PC-9 (cell line): ENCODE data around the gene CAMKMT. TPM values are rescaled to one million over a fixed set of nuclear protein-coding genes. Genes with fewer than 3 reads are reported as not detected.

Experiments used
- BruUV-seq: library from RNA; stranded (reverse); fragments of 400-500 nt; replicated peaks from 2 replicates; lab custom pipeline; 2021; lab: Mats Ljungman, UMichigan
- CTCF ChIA-PET: fragments of 300-600 bp; sonication (Branson Sonifier 250); formaldehyde crosslinking; loops from one replicate; lab custom pipeline; 2022; ENCODE audit warnings: antibody characterized with exemption; lab: Charles Lee
- POLR2A ChIA-PET: fragments of 300-600 bp; sonication (Branson Sonifier 250); formaldehyde crosslinking; loops from one replicate; lab custom pipeline; 2022; ENCODE audit warnings: antibody characterized with exemption; ENCODE audit not compliant: unreplicated experiment; lab: Charles Lee
- DNase-seq, 2 experiments: peaks; one replicate each; pipeline versions ENCODE4 v3.0.0 to v3.0.0-alpha.2; 2015 to 2022; ENCODE audit warnings: mixed read lengths in 1 of 2
- H2AFZ ChIP-seq: fragments of 200-600 bp; sonication (generic); 2 replicates; pipeline ENCODE4 v1.8.1; 2017; ENCODE audit warnings: antibody characterized with exemption
- H3F3A ChIP-seq: fragments of 200-600 bp; sonication (generic); 2 replicates; pipeline ENCODE4 v1.8.1; 2017; ENCODE audit warnings: antibody characterized with exemption, mild to moderate bottlenecking, low read depth; ENCODE audit not compliant: insufficient read depth
- H3K27ac ChIP-seq: fragments of 200-600 bp; sonication (generic); 2 replicates; pipeline ENCODE4 v1.6.1; 2016; ENCODE audit warnings: mixed run types
- H3K27me3 ChIP-seq: fragments of 200-600 bp; sonication (generic); 2 replicates; pipeline ENCODE4 v1.6.1; 2016; ENCODE audit warnings: low read depth, mixed run types; ENCODE audit not compliant: insufficient read depth
- H3K36me3 ChIP-seq: fragments of 200-600 bp; sonication (generic); 2 replicates; pipeline ENCODE4 v1.6.1; 2016; ENCODE audit warnings: low read depth, mixed run types
- H3K4me1 ChIP-seq: fragments of 200-600 bp; sonication (generic); replicated peaks from 2 replicates; pipeline ENCODE4 v1.6.1; 2016; ENCODE audit warnings: mixed run types; ENCODE audit not compliant: insufficient read depth
- H3K4me2 ChIP-seq: fragments of 200-600 bp; sonication (generic); 2 replicates; pipeline ENCODE4 v1.6.1; 2017; ENCODE audit warnings: mixed run types
- H3K4me3 ChIP-seq: fragments of 200-600 bp; sonication (generic); 2 replicates; pipeline ENCODE4 v1.6.1; 2016; ENCODE audit warnings: mixed run types
- H3K79me2 ChIP-seq: fragments of 200-600 bp; sonication (generic); 2 replicates; pipeline ENCODE4 v1.6.1; 2017; ENCODE audit warnings: low read depth, mixed run types
- H3K9me2 ChIP-seq: fragments of 200-600 bp; sonication (generic); 2 replicates; pipeline ENCODE4 v1.8.1; 2017; ENCODE audit warnings: mild to moderate bottlenecking; ENCODE audit not compliant: insufficient read depth
- H3K9me3 ChIP-seq: fragments of 200-600 bp; sonication (generic); 2 replicates; pipeline ENCODE4 v1.8.1; 2016; ENCODE audit warnings: low read depth; ENCODE audit not compliant: insufficient read depth
- H4K20me1 ChIP-seq: fragments of 200-600 bp; sonication (generic); 2 replicates; pipeline ENCODE4 v1.8.1; 2017; ENCODE audit not compliant: insufficient read depth
- EZH2 ChIP-seq: fragments of 200-600 bp; sonication (generic); IDR thresholded peaks from 2 replicates; pipeline ENCODE4 v1.8.0; 2017; ENCODE audit warnings: antibody characterized with exemption, low read depth
- intact Hi-C: fragments of 100-400 bp; cut with micrococcal nuclease; formaldehyde crosslinking; loops from one replicate; pipeline ENCODE4 v1.10.0; 2022; ENCODE audit not compliant: unreplicated experiment
- total RNA-seq: library from RNA; stranded (reverse); gene quantifications from 2 replicates; pipeline ENCODE4 v1.2.3, GENCODE V29; 2021
- TF ChIP-seq, protein P1 (sequence below): fragments of 200-600 bp; sonication (generic); conservative IDR thresholded peaks from 2 replicates; pipeline ENCODE4 v1.6.1; 2017; ENCODE audit warnings: mixed run types, antibody characterized with exemption, mild to moderate bottlenecking, moderate library complexity

Gene CAMKMT
- total RNA-seq, 1 experiment from 2014 or later = 17.9 TPM

DNA sequence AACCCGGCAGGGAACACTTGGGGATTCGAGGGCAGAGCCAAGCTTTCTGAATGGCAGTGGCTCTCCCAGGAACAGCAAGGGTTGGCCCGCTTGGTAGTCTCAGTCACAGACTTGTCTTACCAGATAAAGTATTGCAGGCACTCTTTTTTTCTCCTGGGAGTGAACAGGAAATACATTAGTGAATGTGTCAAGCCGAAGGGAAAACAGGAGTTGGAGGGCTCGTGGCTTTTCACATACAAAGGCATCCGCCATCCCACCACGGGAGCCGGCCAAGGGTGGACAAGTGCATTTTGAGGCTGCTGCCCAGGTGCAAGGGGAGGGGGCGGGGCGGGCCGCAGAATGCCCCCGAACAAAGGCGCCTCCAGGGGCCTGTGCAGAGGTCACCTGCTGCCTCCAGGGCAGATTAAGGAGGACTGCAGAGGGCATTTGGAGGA is 416.5 kb downstream of the CAMKMT start:
- no peaks in the 10 kb centered on the region for H3K4me1 ChIP-seq
- H3K79me2 ChIP-seq = no peaks in the 10 kb centered on the region
- no TSS peak for BruUV-seq
- CTCF ChIA-PET = no interaction called here
- intact Hi-C loops = no loop called here
- H3F3A ChIP-seq = no peaks in the 10 kb centered on the region
- DNase-seq = no peak
- H3K36me3 ChIP-seq = no peaks in the 10 kb centered on the region
- H3K4me2 ChIP-seq = no peak overlapping the region
- no peak for TF ChIP-seq EZH2
- TF ChIP-seq, protein P1, sequence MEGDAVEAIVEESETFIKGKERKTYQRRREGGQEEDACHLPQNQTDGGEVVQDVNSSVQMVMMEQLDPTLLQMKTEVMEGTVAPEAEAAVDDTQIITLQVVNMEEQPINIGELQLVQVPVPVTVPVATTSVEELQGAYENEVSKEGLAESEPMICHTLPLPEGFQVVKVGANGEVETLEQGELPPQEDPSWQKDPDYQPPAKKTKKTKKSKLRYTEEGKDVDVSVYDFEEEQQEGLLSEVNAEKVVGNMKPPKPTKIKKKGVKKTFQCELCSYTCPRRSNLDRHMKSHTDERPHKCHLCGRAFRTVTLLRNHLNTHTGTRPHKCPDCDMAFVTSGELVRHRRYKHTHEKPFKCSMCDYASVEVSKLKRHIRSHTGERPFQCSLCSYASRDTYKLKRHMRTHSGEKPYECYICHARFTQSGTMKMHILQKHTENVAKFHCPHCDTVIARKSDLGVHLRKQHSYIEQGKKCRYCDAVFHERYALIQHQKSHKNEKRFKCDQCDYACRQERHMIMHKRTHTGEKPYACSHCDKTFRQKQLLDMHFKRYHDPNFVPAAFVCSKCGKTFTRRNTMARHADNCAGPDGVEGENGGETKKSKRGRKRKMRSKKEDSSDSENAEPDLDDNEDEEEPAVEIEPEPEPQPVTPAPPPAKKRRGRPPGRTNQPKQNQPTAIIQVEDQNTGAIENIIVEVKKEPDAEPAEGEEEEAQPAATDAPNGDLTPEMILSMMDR = no peak
- H3K27me3 ChIP-seq = no peaks in the 10 kb centered on the region
- H3K27ac ChIP-seq = no peak overlapping the region
- H3K4me3 ChIP-seq = no peak overlapping the region
- H4K20me1 ChIP-seq = no peaks in the 10 kb centered on the region; the same call in 1 of the 2 replicates
- peaks cover 3% of the 10 kb centered on the region; the same call in 1 of the 2 replicates for H3K9me3 ChIP-seq
- no peak overlapping the region for H2AFZ ChIP-seq
- POLR2A ChIA-PET = no interaction called here
- H3K9me2 ChIP-seq = no peaks in the 10 kb centered on the region

DNA sequence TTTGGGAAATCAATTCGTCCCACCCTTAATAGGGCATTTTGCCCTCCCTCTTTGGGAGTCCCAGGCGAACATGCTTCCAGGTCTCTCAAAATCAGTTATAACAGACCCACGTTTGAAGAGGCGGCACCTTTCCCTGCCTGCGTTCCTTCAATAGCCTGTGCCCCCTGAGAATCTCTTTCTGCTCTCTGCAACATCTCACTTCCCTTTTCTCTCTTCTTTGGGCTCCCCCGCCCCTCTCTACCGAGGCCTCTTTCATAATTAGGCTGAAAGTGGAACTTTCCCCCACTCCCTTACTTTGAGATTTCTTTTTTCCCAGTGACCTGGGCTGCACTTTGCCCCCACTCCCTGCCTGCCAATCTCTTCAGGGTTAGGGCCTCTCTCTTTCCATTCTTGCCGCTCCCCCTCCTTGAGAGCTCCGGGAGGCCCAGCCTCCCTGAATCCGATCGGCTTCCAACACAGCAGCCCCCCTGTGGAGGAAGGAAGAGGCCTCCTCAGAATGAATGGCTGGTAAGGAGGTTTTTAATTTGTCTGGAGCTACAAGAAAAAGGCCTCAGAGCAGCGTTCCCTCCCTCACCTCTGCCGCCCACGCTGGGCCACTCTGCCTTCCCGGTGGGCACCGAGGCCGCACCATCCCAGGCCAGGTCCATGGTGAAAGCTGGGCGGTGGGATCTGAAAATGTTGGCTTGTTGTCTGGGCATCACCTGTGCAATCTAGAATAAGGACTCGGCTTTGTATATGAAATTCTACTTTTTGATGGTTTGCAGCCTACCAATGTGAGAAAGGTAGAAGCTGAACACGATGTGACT is 417.1 kb downstream of the CAMKMT start:
- no peak for TF ChIP-seq EZH2
- TF ChIP-seq, protein P1 = no peak
- H2AFZ ChIP-seq = no peak overlapping the region
- H3K79me2 ChIP-seq = no peaks in the 10 kb centered on the region
- H3F3A ChIP-seq = no peaks in the 10 kb centered on the region
- no peaks in the 10 kb centered on the region; the same call in 1 of the 2 replicates for H4K20me1 ChIP-seq
- H3K27ac ChIP-seq = no peak overlapping the region
- DNase-seq = no peak
- ChIA-PET CTCF (no interaction called here), POLR2A (no interaction called here)
- BruUV-seq = no TSS peak
- no peaks in the 10 kb centered on the region for H3K27me3 ChIP-seq
- H3K9me2 ChIP-seq = no peaks in the 10 kb centered on the region
- H3K4me1 ChIP-seq = no peaks in the 10 kb centered on the region
- H3K9me3 ChIP-seq = peaks cover 3% of the 10 kb centered on the region; the same call in 1 of the 2 replicates
- intact Hi-C loops = no loop called here
- H3K4me3 ChIP-seq = no peak overlapping the region
- no peak overlapping the region for H3K4me2 ChIP-seq
- no peaks in the 10 kb centered on the region for H3K36me3 ChIP-seq

DNA sequence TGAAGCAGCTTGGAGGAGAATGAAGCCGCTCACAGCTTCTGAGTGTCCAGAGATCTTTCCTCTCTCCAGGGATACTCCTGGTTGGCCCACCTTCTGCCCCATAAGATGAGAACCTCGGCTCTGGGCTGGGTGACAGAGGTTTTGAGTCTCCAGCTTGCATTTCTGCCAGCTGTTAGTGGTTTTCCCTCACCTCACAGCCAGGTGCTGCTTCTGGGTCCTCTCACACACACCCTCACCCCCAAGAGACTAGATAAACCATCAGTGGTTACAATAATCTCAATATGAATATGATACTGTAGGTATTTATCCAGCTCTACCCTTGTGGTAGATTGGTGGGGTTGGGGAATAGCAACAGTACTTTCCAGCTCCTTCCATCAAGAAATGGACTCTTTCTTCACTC is 418.0 kb downstream of the CAMKMT start:
- no peak for DNase-seq
- H3K79me2 ChIP-seq = no peaks in the 10 kb centered on the region
- H3F3A ChIP-seq = no peaks in the 10 kb centered on the region
- no peaks in the 10 kb centered on the region; the same call in 1 of the 2 replicates for H4K20me1 ChIP-seq
- no peaks in the 10 kb centered on the region for H3K27me3 ChIP-seq
- CTCF ChIA-PET = no interaction called here
- H3K27ac ChIP-seq = no peak overlapping the region
- H2AFZ ChIP-seq = no peak overlapping the region
- H3K4me3 ChIP-seq = no peak overlapping the region
- BruUV-seq = no TSS peak
- no peaks in the 10 kb centered on the region for H3K9me2 ChIP-seq
- intact Hi-C loops = no loop called here
- TF ChIP-seq EZH2 = no peak
- TF ChIP-seq, protein P1 = no peak
- POLR2A ChIA-PET = interaction anchor here (0.6 kb wide), 1 partner anchor 567 kb away, joined by 3 read pairs; no protein-coding TSS in a partner anchor
- no peaks in the 10 kb centered on the region for H3K4me1 ChIP-seq
- no peaks in the 10 kb centered on the region for H3K36me3 ChIP-seq
- H3K9me3 ChIP-seq = peaks cover 3% of the 10 kb centered on the region; the same call in 1 of the 2 replicates
- no peak overlapping the region for H3K4me2 ChIP-seq
